PC-9 (cell line): Measurements from ENCODE around the gene KCNK13. TPM values are rescaled to one million over a fixed set of nuclear protein-coding genes. Genes with fewer than 3 reads are reported as not detected.

Experiments
- BruUV-seq: library from RNA; stranded (reverse); fragments of 400-500 nt; replicated peaks from 2 replicates; lab custom pipeline; 2021; lab: Mats Ljungman, UMichigan
- CTCF ChIA-PET: fragments of 300-600 bp; sonication (Branson Sonifier 250); formaldehyde crosslinking; loops from one replicate; lab custom pipeline; 2022; ENCODE audit warnings: antibody characterized with exemption; lab: Charles Lee
- POLR2A ChIA-PET: fragments of 300-600 bp; sonication (Branson Sonifier 250); formaldehyde crosslinking; loops from one replicate; lab custom pipeline; 2022; ENCODE audit warnings: antibody characterized with exemption; ENCODE audit not compliant: unreplicated experiment; lab: Charles Lee
- DNase-seq, 2 experiments: peaks; one replicate each; pipeline versions ENCODE4 v3.0.0 to v3.0.0-alpha.2; 2015 to 2022; ENCODE audit warnings: mixed read lengths in 1 of 2
- H2AFZ ChIP-seq: fragments of 200-600 bp; sonication (generic); 2 replicates; pipeline ENCODE4 v1.8.1; 2017; ENCODE audit warnings: antibody characterized with exemption
- H3F3A ChIP-seq: fragments of 200-600 bp; sonication (generic); 2 replicates; pipeline ENCODE4 v1.8.1; 2017; ENCODE audit warnings: antibody characterized with exemption, mild to moderate bottlenecking, low read depth; ENCODE audit not compliant: insufficient read depth
- H3K27ac ChIP-seq: fragments of 200-600 bp; sonication (generic); 2 replicates; pipeline ENCODE4 v1.6.1; 2016; ENCODE audit warnings: mixed run types
- H3K27me3 ChIP-seq: fragments of 200-600 bp; sonication (generic); 2 replicates; pipeline ENCODE4 v1.6.1; 2016; ENCODE audit warnings: low read depth, mixed run types; ENCODE audit not compliant: insufficient read depth
- H3K36me3 ChIP-seq: fragments of 200-600 bp; sonication (generic); 2 replicates; pipeline ENCODE4 v1.6.1; 2016; ENCODE audit warnings: low read depth, mixed run types
- H3K4me1 ChIP-seq: fragments of 200-600 bp; sonication (generic); replicated peaks from 2 replicates; pipeline ENCODE4 v1.6.1; 2016; ENCODE audit warnings: mixed run types; ENCODE audit not compliant: insufficient read depth
- H3K4me2 ChIP-seq: fragments of 200-600 bp; sonication (generic); 2 replicates; pipeline ENCODE4 v1.6.1; 2017; ENCODE audit warnings: mixed run types
- H3K4me3 ChIP-seq: fragments of 200-600 bp; sonication (generic); 2 replicates; pipeline ENCODE4 v1.6.1; 2016; ENCODE audit warnings: mixed run types
- H3K79me2 ChIP-seq: fragments of 200-600 bp; sonication (generic); 2 replicates; pipeline ENCODE4 v1.6.1; 2017; ENCODE audit warnings: low read depth, mixed run types
- H3K9me2 ChIP-seq: fragments of 200-600 bp; sonication (generic); 2 replicates; pipeline ENCODE4 v1.8.1; 2017; ENCODE audit warnings: mild to moderate bottlenecking; ENCODE audit not compliant: insufficient read depth
- H3K9me3 ChIP-seq: fragments of 200-600 bp; sonication (generic); 2 replicates; pipeline ENCODE4 v1.8.1; 2016; ENCODE audit warnings: low read depth; ENCODE audit not compliant: insufficient read depth
- H4K20me1 ChIP-seq: fragments of 200-600 bp; sonication (generic); 2 replicates; pipeline ENCODE4 v1.8.1; 2017; ENCODE audit not compliant: insufficient read depth
- EZH2 ChIP-seq: fragments of 200-600 bp; sonication (generic); IDR thresholded peaks from 2 replicates; pipeline ENCODE4 v1.8.0; 2017; ENCODE audit warnings: antibody characterized with exemption, low read depth
- intact Hi-C: fragments of 100-400 bp; cut with micrococcal nuclease; formaldehyde crosslinking; loops from one replicate; pipeline ENCODE4 v1.10.0; 2022; ENCODE audit not compliant: unreplicated experiment
- total RNA-seq: library from RNA; stranded (reverse); gene quantifications from 2 replicates; pipeline ENCODE4 v1.2.3, GENCODE V29; 2021
- TF ChIP-seq, protein P1 (sequence below): fragments of 200-600 bp; sonication (generic); conservative IDR thresholded peaks from 2 replicates; pipeline ENCODE4 v1.6.1; 2017; ENCODE audit warnings: mixed run types, antibody characterized with exemption, mild to moderate bottlenecking, moderate library complexity

The KCNK13 gene
- total RNA-seq, 1 experiment from 2014 or later, result not detected

DNA sequence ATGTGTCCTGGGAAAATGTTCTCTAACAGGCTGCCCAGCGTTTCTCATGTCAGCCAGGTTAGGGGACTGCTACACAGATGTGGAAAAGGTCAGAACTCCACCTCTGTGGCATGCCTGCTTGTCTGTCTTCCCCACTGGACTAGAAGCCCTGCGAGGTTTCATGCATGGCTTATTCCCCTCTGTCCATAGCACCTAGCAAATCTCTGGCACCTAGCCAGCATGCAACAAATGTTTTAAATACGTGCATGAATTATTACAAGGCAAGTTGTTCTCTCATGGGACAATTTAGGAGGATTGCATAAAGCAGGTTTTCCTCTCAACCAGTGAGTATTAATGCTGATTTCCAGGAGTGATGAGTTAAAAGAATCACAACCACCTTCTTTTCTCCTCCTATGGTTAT, 21.4 kb upstream of the KCNK13 start:
- BruUV-seq, result no TSS peak
- no peaks in the 10 kb centered on the region for H3K27me3 ChIP-seq
- no peaks in the 10 kb centered on the region for H3K9me3 ChIP-seq
- DNase-seq, result no peak
- H2AFZ ChIP-seq, result no peak overlapping the region
- intact Hi-C loops, result no loop called here
- ChIA-PET POLR2A (no interaction called here), CTCF (no interaction called here)
- H3K4me3 ChIP-seq, result no peak overlapping the region
- H3K4me1 ChIP-seq, result no peaks in the 10 kb centered on the region
- no peak overlapping the region for H3K4me2 ChIP-seq
- TF ChIP-seq, protein P1, sequence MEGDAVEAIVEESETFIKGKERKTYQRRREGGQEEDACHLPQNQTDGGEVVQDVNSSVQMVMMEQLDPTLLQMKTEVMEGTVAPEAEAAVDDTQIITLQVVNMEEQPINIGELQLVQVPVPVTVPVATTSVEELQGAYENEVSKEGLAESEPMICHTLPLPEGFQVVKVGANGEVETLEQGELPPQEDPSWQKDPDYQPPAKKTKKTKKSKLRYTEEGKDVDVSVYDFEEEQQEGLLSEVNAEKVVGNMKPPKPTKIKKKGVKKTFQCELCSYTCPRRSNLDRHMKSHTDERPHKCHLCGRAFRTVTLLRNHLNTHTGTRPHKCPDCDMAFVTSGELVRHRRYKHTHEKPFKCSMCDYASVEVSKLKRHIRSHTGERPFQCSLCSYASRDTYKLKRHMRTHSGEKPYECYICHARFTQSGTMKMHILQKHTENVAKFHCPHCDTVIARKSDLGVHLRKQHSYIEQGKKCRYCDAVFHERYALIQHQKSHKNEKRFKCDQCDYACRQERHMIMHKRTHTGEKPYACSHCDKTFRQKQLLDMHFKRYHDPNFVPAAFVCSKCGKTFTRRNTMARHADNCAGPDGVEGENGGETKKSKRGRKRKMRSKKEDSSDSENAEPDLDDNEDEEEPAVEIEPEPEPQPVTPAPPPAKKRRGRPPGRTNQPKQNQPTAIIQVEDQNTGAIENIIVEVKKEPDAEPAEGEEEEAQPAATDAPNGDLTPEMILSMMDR, result no peak
- no peak for TF ChIP-seq EZH2
- H3K79me2 ChIP-seq, result no peaks in the 10 kb centered on the region
- H3K27ac ChIP-seq, result no peak overlapping the region
- no peaks in the 10 kb centered on the region for H3K36me3 ChIP-seq
- no peaks in the 10 kb centered on the region for H4K20me1 ChIP-seq
- no peaks in the 10 kb centered on the region for H3F3A ChIP-seq
- H3K9me2 ChIP-seq, result no peaks in the 10 kb centered on the region

DNA sequence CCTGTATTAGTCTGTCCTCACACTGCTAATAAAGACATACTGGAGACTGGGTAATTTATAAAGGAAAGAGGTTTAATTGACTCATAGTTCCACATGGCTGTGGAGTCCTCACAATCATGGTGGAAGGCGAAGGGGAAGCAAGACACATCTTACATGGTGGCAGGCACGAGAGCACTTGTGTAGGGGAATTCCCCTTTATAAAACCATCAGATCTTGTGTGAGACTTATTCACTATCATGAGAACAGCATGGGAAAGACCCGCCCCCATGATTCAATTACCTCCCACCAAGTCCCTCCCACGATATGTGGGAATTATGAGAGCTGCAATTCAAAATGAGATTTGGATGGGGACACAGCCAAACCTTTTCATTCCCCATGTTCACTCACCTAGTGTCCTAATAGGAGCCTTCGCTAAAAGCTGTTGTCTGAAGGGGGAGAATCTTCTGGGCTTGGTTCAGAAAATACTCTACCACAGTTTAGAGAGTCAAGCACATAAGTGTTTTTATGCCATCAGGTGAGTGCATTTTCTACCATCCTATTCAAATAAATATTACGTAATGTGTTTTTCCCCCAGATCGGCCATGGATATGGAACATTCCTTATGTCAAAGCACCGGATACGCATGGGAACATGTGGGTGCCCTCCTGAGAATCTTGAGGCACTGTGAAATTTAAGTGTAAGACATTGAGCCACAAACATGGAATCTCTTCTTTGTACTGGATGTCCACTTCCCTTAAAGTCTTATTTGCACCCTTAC, 19.1 kb upstream of the KCNK13 start:
- Histone ChIP-seq H3K27ac (no peak overlapping the region), H4K20me1 (no peaks in the 10 kb centered on the region), H3K9me3 (no peaks in the 10 kb centered on the region), H3K4me3 (no peak overlapping the region), H2AFZ (no peak overlapping the region), H3K9me2 (no peaks in the 10 kb centered on the region), H3K4me2 (no peak overlapping the region), H3F3A (no peaks in the 10 kb centered on the region), H3K79me2 (no peaks in the 10 kb centered on the region), H3K36me3 (no peaks in the 10 kb centered on the region), H3K27me3 (no peaks in the 10 kb centered on the region), H3K4me1 (no peaks in the 10 kb centered on the region)
- ChIA-PET POLR2A (no interaction called here), CTCF (no interaction called here)
- intact Hi-C loops, result no loop called here
- BruUV-seq, result no TSS peak
- TF ChIP-seq, protein P1, result no peak
- no peak for TF ChIP-seq EZH2
- DNase-seq, result no peak

DNA sequence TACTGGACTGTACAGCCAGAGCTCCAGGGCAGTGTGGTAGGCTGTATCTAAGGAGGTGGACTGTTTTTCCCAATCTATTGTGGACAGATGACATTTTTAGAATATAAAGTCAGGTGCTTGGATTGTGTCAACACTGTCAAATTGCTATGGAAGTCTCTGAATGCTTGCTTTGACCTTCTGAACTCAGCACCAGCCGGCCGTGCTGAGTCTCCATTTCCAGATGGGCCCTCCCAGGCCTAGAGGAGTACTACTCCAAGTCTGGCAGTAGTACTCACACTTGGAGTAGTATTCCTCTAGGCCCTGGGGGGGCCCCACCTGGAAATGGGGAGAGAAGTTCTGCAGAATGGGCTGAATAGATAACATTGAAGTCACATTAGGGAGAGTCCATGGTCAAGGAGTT, 16.2 kb upstream of the KCNK13 start:
- H3K27ac ChIP-seq, result no peak overlapping the region
- H4K20me1 ChIP-seq, result no peaks in the 10 kb centered on the region
- no peaks in the 10 kb centered on the region for H3K27me3 ChIP-seq
- H3F3A ChIP-seq, result no peaks in the 10 kb centered on the region
- intact Hi-C loops, result no loop called here
- no peaks in the 10 kb centered on the region for H3K9me2 ChIP-seq
- no peak for DNase-seq
- POLR2A ChIA-PET, result no interaction called here
- no peaks in the 10 kb centered on the region for H3K4me1 ChIP-seq
- CTCF ChIA-PET, result no interaction called here
- no peak overlapping the region for H3K4me3 ChIP-seq
- BruUV-seq, result no TSS peak
- no peaks in the 10 kb centered on the region for H3K79me2 ChIP-seq
- H3K9me3 ChIP-seq, result no peaks in the 10 kb centered on the region
- no peaks in the 10 kb centered on the region for H3K36me3 ChIP-seq
- H2AFZ ChIP-seq, result no peak overlapping the region
- H3K4me2 ChIP-seq, result no peak overlapping the region
- no peak for TF ChIP-seq EZH2
- TF ChIP-seq, protein P1, result no peak
